ENCODE measurements around the gene RXFP1.

GRCh38 chr4:158530381-158530780, 8.7 kb downstream of the RXFP1 start:
- TF ChIP-seq POLR2A (IDR thresholded peaks at IDR 0.05) (no peak), POLR2AphosphoS5 (IDR thresholded peaks at IDR 0.05) (no peak)
- TF ChIP-seq, protein P1, sequence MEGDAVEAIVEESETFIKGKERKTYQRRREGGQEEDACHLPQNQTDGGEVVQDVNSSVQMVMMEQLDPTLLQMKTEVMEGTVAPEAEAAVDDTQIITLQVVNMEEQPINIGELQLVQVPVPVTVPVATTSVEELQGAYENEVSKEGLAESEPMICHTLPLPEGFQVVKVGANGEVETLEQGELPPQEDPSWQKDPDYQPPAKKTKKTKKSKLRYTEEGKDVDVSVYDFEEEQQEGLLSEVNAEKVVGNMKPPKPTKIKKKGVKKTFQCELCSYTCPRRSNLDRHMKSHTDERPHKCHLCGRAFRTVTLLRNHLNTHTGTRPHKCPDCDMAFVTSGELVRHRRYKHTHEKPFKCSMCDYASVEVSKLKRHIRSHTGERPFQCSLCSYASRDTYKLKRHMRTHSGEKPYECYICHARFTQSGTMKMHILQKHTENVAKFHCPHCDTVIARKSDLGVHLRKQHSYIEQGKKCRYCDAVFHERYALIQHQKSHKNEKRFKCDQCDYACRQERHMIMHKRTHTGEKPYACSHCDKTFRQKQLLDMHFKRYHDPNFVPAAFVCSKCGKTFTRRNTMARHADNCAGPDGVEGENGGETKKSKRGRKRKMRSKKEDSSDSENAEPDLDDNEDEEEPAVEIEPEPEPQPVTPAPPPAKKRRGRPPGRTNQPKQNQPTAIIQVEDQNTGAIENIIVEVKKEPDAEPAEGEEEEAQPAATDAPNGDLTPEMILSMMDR (IDR thresholded peaks at IDR 0.05): no peak

Data from suprapubic skin (tissue), 4 donors.